Embryonic facial prominence (tissue), 1 donor: ENCODE results near the gene IRF4.

ENCODE experiments used
- DNase-seq: peaks from one replicate; pipeline ENCODE4 v3.0.0-alpha.2; 2016; ENCODE audit errors: extremely low spot score

Gene IRF4

GRCh38 chr6:443621-444159 lies 52.1 kb downstream of the IRF4 start:
- no peak for DNase-seq

- DNase-seq = no peak
These were observed 53.2 kb downstream of the IRF4 start for GRCh38 chr6:444653-445275.

GRCh38 chr6:445571-446417 lies 54.2 kb downstream of the IRF4 start:
- DNase-seq = no peak

- no peak for DNase-seq
These were observed 55.1 kb downstream of the IRF4 start for GRCh38 chr6:446418-447366.

GRCh38 chr6:447381-448165 lies 56.0 kb downstream of the IRF4 start:
- DNase-seq = no peak

- DNase-seq = no peak
These were observed 56.9 kb downstream of the IRF4 start for GRCh38 chr6:448296-449056.

GRCh38 chr6:449057-449430 lies 57.5 kb downstream of the IRF4 start:
- DNase-seq = no peak

- DNase-seq = no peak
These were observed 58.2 kb downstream of the IRF4 start for GRCh38 chr6:449486-450419.

- DNase-seq = no peak
These were observed 59.8 kb downstream of the IRF4 start for GRCh38 chr6:451336-451735.

- no peak for DNase-seq
These were observed 60.3 kb downstream of the IRF4 start for GRCh38 chr6:451847-452246.

- DNase-seq = no peak
These were observed 60.9 kb downstream of the IRF4 start for GRCh38 chr6:452301-453067.

- DNase-seq = no peak
These were observed 61.6 kb downstream of the IRF4 start for GRCh38 chr6:453152-453551.

GRCh38 chr6:454148-454991 lies 62.8 kb downstream of the IRF4 start:
- no peak for DNase-seq

- no peak for DNase-seq
These were observed 63.5 kb downstream of the IRF4 start for GRCh38 chr6:455006-455585.

GRCh38 chr6:455835-456234 lies 64.3 kb downstream of the IRF4 start:
- no peak for DNase-seq

GRCh38 chr6:456358-456867 lies 64.9 kb downstream of the IRF4 start:
- DNase-seq = no peak

- no peak for DNase-seq
These were observed 65.3 kb downstream of the IRF4 start for GRCh38 chr6:456887-457286.
